ENCODE results near the gene MAB21L4. TPM values are rescaled to one million over a fixed set of nuclear protein-coding genes. Genes with fewer than 3 reads are reported as not detected.

MAB21L4 gene
- total RNA-seq, 1 donor from 2014 or later: not detected

- Mint-ChIP-seq H3K36me3 (ENCODE audit: low read depth, unreplicated experiment) (no peaks in the 10 kb centered on the region), H3K27me3 (ENCODE audit: unreplicated experiment) (peaks cover 7% of the 10 kb centered on the region), H3K9me3 (ENCODE audit: unreplicated experiment) (no peaks in the 10 kb centered on the region), H3K4me3 (ENCODE audit: unreplicated experiment) (no peak overlapping the region), H3K27ac (ENCODE audit: unreplicated experiment) (no peak overlapping the region), H3K4me1 (ENCODE audit: unreplicated experiment) (peaks cover 2% of the 10 kb centered on the region)
- no peak for DNase-seq (ENCODE audit: low spot score)
- TF ChIP-seq CTCF (IDR thresholded peaks at IDR 0.05; ENCODE audit: unreplicated experiment): peak; percentile 12
These were observed 18.9 kb upstream of the MAB21L4 start for GRCh38 chr2:240914645-240915525.

GRCh38 chr2:240913810-240914644 lies 18.1 kb upstream of the MAB21L4 start:
- Mint-ChIP-seq H3K4me1 (ENCODE audit: unreplicated experiment) (peaks cover 2% of the 10 kb centered on the region), H3K9me3 (ENCODE audit: unreplicated experiment) (no peaks in the 10 kb centered on the region), H3K27me3 (ENCODE audit: unreplicated experiment) (peaks cover 10% of the 10 kb centered on the region), H3K4me3 (ENCODE audit: unreplicated experiment) (no peak overlapping the region), H3K27ac (ENCODE audit: unreplicated experiment) (no peak overlapping the region), H3K36me3 (ENCODE audit: low read depth, unreplicated experiment) (no peaks in the 10 kb centered on the region)
- peak; percentile 90 for DNase-seq (ENCODE audit: low spot score)
- peak; percentile 84 for TF ChIP-seq CTCF (IDR thresholded peaks at IDR 0.05; ENCODE audit: unreplicated experiment)

- Mint-ChIP-seq H3K36me3 (ENCODE audit: low read depth, unreplicated experiment) (no peaks in the 10 kb centered on the region), H3K27ac (ENCODE audit: unreplicated experiment) (no peak overlapping the region), H3K27me3 (ENCODE audit: unreplicated experiment) (peaks cover 9% of the 10 kb centered on the region), H3K4me1 (ENCODE audit: unreplicated experiment) (peaks cover 2% of the 10 kb centered on the region), H3K9me3 (ENCODE audit: unreplicated experiment) (no peaks in the 10 kb centered on the region), H3K4me3 (ENCODE audit: unreplicated experiment) (no peak overlapping the region)
- TF ChIP-seq CTCF (IDR thresholded peaks at IDR 0.05; ENCODE audit: unreplicated experiment): no peak
- no peak for DNase-seq (ENCODE audit: low spot score)
These were observed 17.2 kb upstream of the MAB21L4 start for GRCh38 chr2:240912878-240913809.

- Mint-ChIP-seq H3K36me3 (ENCODE audit: low read depth, unreplicated experiment) (no peaks in the 10 kb centered on the region), H3K4me3 (ENCODE audit: unreplicated experiment) (no peak overlapping the region), H3K4me1 (ENCODE audit: unreplicated experiment) (peaks cover 2% of the 10 kb centered on the region), H3K27ac (ENCODE audit: unreplicated experiment) (no peak overlapping the region), H3K27me3 (ENCODE audit: unreplicated experiment) (peaks cover 8% of the 10 kb centered on the region), H3K9me3 (ENCODE audit: unreplicated experiment) (no peaks in the 10 kb centered on the region)
- no peak for DNase-seq (ENCODE audit: low spot score)
- TF ChIP-seq CTCF (IDR thresholded peaks at IDR 0.05; ENCODE audit: unreplicated experiment): no peak
These were observed 15.8 kb upstream of the MAB21L4 start for GRCh38 chr2:240911641-240912265.

Data from endothelial cell (in vitro differentiated cells).